IMR-90 (cell line): ENCODE data around the gene APOBR. TPM values are rescaled to one million over a fixed set of nuclear protein-coding genes. Genes with fewer than 3 reads are reported as not detected.

Experiments used
- ATAC-seq: fragments of 200-7000 bp; cut with Tn5 transposase; 2 replicates; pipeline ENCODE4 v1.9.1; 2020; ENCODE audit warnings: low read depth, mild to moderate bottlenecking, moderate library complexity
- BruUV-seq: library from RNA; stranded (reverse); fragments of 400-500 nt; replicated peaks from 2 replicates; lab custom pipeline; 2021; lab: Mats Ljungman, UMichigan
- CTCF ChIA-PET: fragments of 300-600 bp; formaldehyde crosslinking; extraction: SDS; loops from one replicate; lab custom pipeline; 2021; ENCODE audit warnings: antibody characterized with exemption; lab: Yijun Ruan, JAX
- POLR2A ChIA-PET: fragments of 300-600 bp; sonication (Branson Sonifier 250); formaldehyde crosslinking; loops from one replicate; lab custom pipeline; 2022; ENCODE audit warnings: antibody characterized with exemption; ENCODE audit not compliant: unreplicated experiment; lab: Charles Lee
- DNase-seq: peaks from one replicate; pipeline ENCODE4 v3.0.0; 2013
- H2AFZ ChIP-seq: replicated peaks from 2 replicates; pipeline ENCODE3; 2013; ENCODE audit warnings: low read length, mild to moderate bottlenecking; ENCODE audit not compliant: poor library complexity
- H2AK5ac ChIP-seq: 2 replicates; pipeline ENCODE4 v1.6.1; 2013; ENCODE audit warnings: low read depth, low read length, inconsistent platforms
- H2AK9ac ChIP-seq: replicated peaks from 2 replicates; pipeline ENCODE3; 2013; ENCODE audit warnings: mild to moderate bottlenecking, low read depth, low read length, moderate library complexity; ENCODE audit not compliant: poor library complexity
- H2BK120ac ChIP-seq: 2 replicates; pipeline ENCODE4 v1.6.1; 2013; ENCODE audit warnings: low read depth, low read length, inconsistent platforms
- H2BK15ac ChIP-seq: 3 replicates; pipeline ENCODE4 v1.6.1; 2013; ENCODE audit warnings: low read depth, low read length, inconsistent platforms
- H2BK20ac ChIP-seq: 2 replicates; pipeline ENCODE4 v1.6.1; 2013; ENCODE audit warnings: low read depth, mild to moderate bottlenecking, inconsistent platforms, low read length, moderate library complexity
- H2BK5ac ChIP-seq: 2 replicates; pipeline ENCODE4 v1.6.1; 2013; ENCODE audit warnings: mild to moderate bottlenecking, low read depth, low read length, inconsistent platforms; ENCODE audit not compliant: poor library complexity, severe bottlenecking
- H3K14ac ChIP-seq: replicated peaks from 2 replicates; pipeline ENCODE4 v1.6.1; 2013; ENCODE audit warnings: low read depth, low read length, inconsistent platforms
- H3K18ac ChIP-seq: 2 replicates; pipeline ENCODE4 v1.6.1; 2013; ENCODE audit warnings: low read depth, low read length, control low read depth
- H3K23ac ChIP-seq: 2 replicates; pipeline ENCODE4 v1.6.1; 2013; ENCODE audit warnings: low read depth, low read length, inconsistent platforms
- H3K27ac ChIP-seq: 2 replicates; pipeline ENCODE4 v1.5.1; 2013; ENCODE audit warnings: mild to moderate bottlenecking, control low read depth, low read length; ENCODE audit not compliant: insufficient read depth
- H3K27me3 ChIP-seq: 2 replicates; pipeline ENCODE4 v1.6.1; 2013; ENCODE audit warnings: low read length; ENCODE audit not compliant: control insufficient read depth, insufficient read depth
- H3K36me3 ChIP-seq: 2 replicates; pipeline ENCODE4 v1.6.1; 2013; ENCODE audit warnings: low read length, mixed read lengths; ENCODE audit not compliant: control insufficient read depth, insufficient read depth
- H3K4ac ChIP-seq: 2 replicates; pipeline ENCODE4 v1.6.1; 2013; ENCODE audit warnings: low read depth, low read length, inconsistent platforms
- H3K4me1 ChIP-seq: 2 replicates; pipeline ENCODE4 v1.6.1; 2013; ENCODE audit warnings: low read length, mixed read lengths; ENCODE audit not compliant: control insufficient read depth, insufficient read depth
- H3K4me2 ChIP-seq: 2 replicates; pipeline ENCODE4 v1.6.1; 2013; ENCODE audit warnings: low read depth, mild to moderate bottlenecking, control low read depth, low read length, moderate library complexity
- H3K4me3 ChIP-seq: 2 replicates; pipeline ENCODE4 v1.5.1; 2013; ENCODE audit warnings: low read depth, mild to moderate bottlenecking, control low read depth, low read length, moderate library complexity; ENCODE audit not compliant: insufficient read depth
- H3K56ac ChIP-seq: 2 replicates; pipeline ENCODE4 v1.6.1; 2013; ENCODE audit warnings: low read length, inconsistent platforms; ENCODE audit not compliant: insufficient read depth; ENCODE audit errors: extremely low read depth
- H3K79me1 ChIP-seq, 2 experiments: 2 replicates each; pipeline ENCODE4 v1.6.1; 2013; ENCODE audit warnings: low read length in 2 of 2, inconsistent platforms in 1 of 2, low read depth in 1 of 2
- H3K9ac ChIP-seq: 2 replicates; pipeline ENCODE4 v1.6.1; 2013; ENCODE audit warnings: low read depth, low read length, control low read depth
- H3K9me1 ChIP-seq: 2 replicates; pipeline ENCODE4 v1.6.1; 2013; ENCODE audit warnings: low read length, inconsistent platforms; ENCODE audit not compliant: insufficient read depth
- H3K9me3 ChIP-seq: 2 replicates; pipeline ENCODE4 v1.6.1; 2013; ENCODE audit warnings: low read length; ENCODE audit not compliant: control insufficient read depth, insufficient read depth
- H4K20me1 ChIP-seq: 2 replicates; pipeline ENCODE4 v1.6.1; 2013; ENCODE audit warnings: low read length, inconsistent platforms; ENCODE audit not compliant: insufficient read depth
- H4K5ac ChIP-seq: 2 replicates; pipeline ENCODE4 v1.6.1; 2013; ENCODE audit warnings: mild to moderate bottlenecking, low read depth, low read length, control low read depth
- H4K8ac ChIP-seq, 2 experiments: 2 replicates each; pipeline ENCODE4 v1.6.1; 2013; ENCODE audit warnings: low read depth in 2 of 2, low read length in 2 of 2, control low read depth in 1 of 2, inconsistent platforms in 1 of 2
- H4K91ac ChIP-seq: 2 replicates; pipeline ENCODE4 v1.6.1; 2013; ENCODE audit warnings: low read depth, low read length, inconsistent platforms; ENCODE audit not compliant: insufficient read depth
- BHLHE40 ChIP-seq: fragments of 150-350 bp; IDR thresholded peaks from 2 replicates; pipeline ENCODE4 v1.6.1; 2016; ENCODE audit warnings: mild to moderate bottlenecking, low read depth, low read length
- MAFK ChIP-seq: IDR thresholded peaks from 2 replicates; pipeline ENCODE4 v1.6.1; 2012; ENCODE audit warnings: low read depth, low read length, improper control_type of control experiment
- MAZ ChIP-seq: IDR thresholded peaks from 2 replicates; pipeline ENCODE4 v1.6.1; 2012; ENCODE audit warnings: low read depth, mild to moderate bottlenecking, low read length, improper control_type of control experiment, moderate library complexity, borderline replicate concordance
- NFE2L2 ChIP-seq: fragments of 150-350 bp; IDR thresholded peaks from 2 replicates; pipeline ENCODE4 v1.6.1; 2016; ENCODE audit warnings: low read depth, mild to moderate bottlenecking, low read length
- RAD21 ChIP-seq: IDR thresholded peaks from 2 replicates; pipeline ENCODE4 v1.6.1; 2012; ENCODE audit warnings: low read length, improper control_type of control experiment
- RCOR1 ChIP-seq: IDR thresholded peaks from 2 replicates; pipeline ENCODE4 v1.6.1; 2012; ENCODE audit warnings: mild to moderate bottlenecking, low read length, improper control_type of control experiment; ENCODE audit not compliant: insufficient replicate concordance
- WGBS, 2 experiments: methylation state at CpG; one replicate each; pipeline versions ENCODE4 v1.1.5 to v1.1.7; 2013; ENCODE audit warnings: missing lambda C conversion rate in 2 of 2; ENCODE audit not compliant: insufficient read length in 1 of 2; ENCODE audit errors: extremely low coverage in 2 of 2; 5-methylcytosine and 5-hydroxymethylcytosine counted together
- dilution Hi-C: fragments of 300-500 bp; cut with HindIII; formaldehyde crosslinking; loops from one replicate; pipeline ENCODE4 v1.14.3; 2018; ENCODE audit warnings: low sequenced_read_pairs; ENCODE audit not compliant: unreplicated experiment
- in situ Hi-C: fragments of 300-500 bp; cut with MboI; formaldehyde crosslinking; loops from 3 replicates; pipeline ENCODE4 v1.14.3; 2019; ENCODE audit warnings: low sequenced_read_pairs, inconsistent platforms, mixed read lengths
- intact Hi-C: fragments of 100-400 bp; cut with micrococcal nuclease; formaldehyde crosslinking; loops from 2 replicates; pipeline ENCODE4 v1.10.0; 2022
- polyA plus RNA-seq, 3 experiments: library from polyadenylated mRNA; depleted of rRNA; stranded (reverse); fragments of >200 nt; gene quantifications; 2 replicates each; pipeline ENCODE4 v1.2.3, GENCODE V29; 2012; ENCODE audit warnings: low replicate concordance in 1 of 3
- total RNA-seq: library from RNA; depleted of rRNA; stranded (reverse); fragments of >200 nt; gene quantifications from 2 replicates; pipeline ENCODE4 v1.2.3, GENCODE V29; 2012
- TF ChIP-seq, protein P1 (sequence below): fragments of 150-350 bp; IDR thresholded peaks from 2 replicates; pipeline ENCODE4 v1.6.1; 2016; ENCODE audit warnings: low read depth, mild to moderate bottlenecking, low read length, moderate library complexity, borderline replicate concordance

The APOBR gene
- total and polyA plus RNA-seq, 2 of the 4 experiments (the other 2 are of a cell fraction) = not detected

DNA sequence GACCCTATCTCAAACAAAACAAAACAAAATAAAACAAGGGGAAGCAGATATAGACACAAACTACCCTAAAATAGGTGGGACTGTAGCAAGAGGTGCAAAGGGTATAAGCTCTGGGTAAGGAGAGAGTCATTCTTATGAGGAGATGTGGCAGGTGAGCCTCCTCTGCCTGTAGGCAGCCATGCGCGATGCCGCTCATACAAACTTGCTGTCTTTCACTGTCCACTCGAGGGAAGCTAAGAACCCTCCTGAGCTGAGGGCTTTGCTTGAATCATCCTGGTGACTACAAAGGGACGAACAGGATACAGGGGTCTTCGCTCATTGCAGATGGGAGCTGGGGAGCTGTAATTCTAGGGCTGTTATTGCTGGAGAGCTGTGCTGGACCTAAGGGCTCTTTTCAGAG, 27.0 kb downstream of the APOBR start:
- no TSS peak for BruUV-seq
- DNase-seq (no peak), ATAC-seq (no peak)
- Histone ChIP-seq H2AK9ac (no peak overlapping the region), H3K27me3 (no peaks in the 10 kb centered on the region; the same call in 1 of the 2 replicates), H2BK20ac (no peak overlapping the region), H4K20me1 (no peaks in the 10 kb centered on the region), H3K36me3 (no peaks in the 10 kb centered on the region), H3K4ac (no peak overlapping the region), H3K23ac (no peak overlapping the region), H2AFZ (no peak overlapping the region), H3K79me1 (no peaks in the 10 kb centered on the region), H3K9me3 (no peaks in the 10 kb centered on the region), H3K14ac (no peak overlapping the region), H2AK5ac (no peak overlapping the region), H4K91ac (no peak overlapping the region), H3K56ac (no peak overlapping the region), H4K8ac (no peak overlapping the region), H2BK5ac (no peak overlapping the region), H4K5ac (no peak overlapping the region), H2BK120ac (no peak overlapping the region), H3K9me1 (no peaks in the 10 kb centered on the region), H3K9ac (no peak overlapping the region), H3K4me3 (no peak overlapping the region), H3K27ac (no peak overlapping the region), H3K4me1 (no peaks in the 10 kb centered on the region; the same call in 1 of the 2 replicates), H2BK15ac (no peak overlapping the region), H3K18ac (no peak overlapping the region), H3K4me2 (no peak overlapping the region)
- in situ Hi-C loops = no loop called here
- intact Hi-C loops = no loop called here
- dilution Hi-C loops = no loop called here
- ChIA-PET POLR2A (interaction anchor here (1.4 kb wide), 1 partner anchor 17 kb away, joined by 3 read pairs; the partner anchor contains the start of gene NUPR1), CTCF (no interaction called here)
- WGBS, 2 experiments = 90% methylated on average over 4 of the region's 6 CpGs; no CpG with 5 or more reads in 1 of the 2 experiments
- TF ChIP-seq BHLHE40 (no peak), MAFK (no peak), RCOR1 (no peak), MAZ (no peak), NFE2L2 (no peak), RAD21 (no peak)
- TF ChIP-seq, protein P1, sequence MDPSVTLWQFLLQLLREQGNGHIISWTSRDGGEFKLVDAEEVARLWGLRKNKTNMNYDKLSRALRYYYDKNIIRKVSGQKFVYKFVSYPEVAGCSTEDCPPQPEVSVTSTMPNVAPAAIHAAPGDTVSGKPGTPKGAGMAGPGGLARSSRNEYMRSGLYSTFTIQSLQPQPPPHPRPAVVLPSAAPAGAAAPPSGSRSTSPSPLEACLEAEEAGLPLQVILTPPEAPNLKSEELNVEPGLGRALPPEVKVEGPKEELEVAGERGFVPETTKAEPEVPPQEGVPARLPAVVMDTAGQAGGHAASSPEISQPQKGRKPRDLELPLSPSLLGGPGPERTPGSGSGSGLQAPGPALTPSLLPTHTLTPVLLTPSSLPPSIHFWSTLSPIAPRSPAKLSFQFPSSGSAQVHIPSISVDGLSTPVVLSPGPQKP = no peak
